A673 (cell line): ENCODE results near the gene CSTF3. TPM values are rescaled to one million over a fixed set of nuclear protein-coding genes. Genes with fewer than 3 reads are reported as not detected.

Source experiments
- BruUV-seq: library from RNA; stranded (reverse); fragments of 400-500 nt; replicated peaks from 2 replicates; lab custom pipeline; 2021; lab: Mats Ljungman, UMichigan
- CTCF ChIA-PET: fragments of 300-600 bp; sonication (Branson Sonifier 250); formaldehyde crosslinking; loops from one replicate; lab custom pipeline; 2022; ENCODE audit warnings: antibody characterized with exemption; lab: Charles Lee
- POLR2A ChIA-PET: fragments of 300-600 bp; sonication (Branson Sonifier 250); formaldehyde crosslinking; loops from one replicate; lab custom pipeline; 2022; ENCODE audit warnings: antibody characterized with exemption; ENCODE audit not compliant: low non-redundant PET; lab: Charles Lee
- DNase-seq: peaks from one replicate; pipeline ENCODE4 v3.0.0-alpha.2; 2015; ENCODE audit warnings: low spot score
- H3K27ac ChIP-seq: fragments of 200-600 bp; sonication (generic); 2 replicates; pipeline ENCODE4 v1.5.1; 2016; ENCODE audit warnings: mixed run types, low read depth, mild to moderate bottlenecking, mixed read lengths, antibody characterized with exemption, low read length; ENCODE audit not compliant: poor library complexity, severe bottlenecking
- H3K27me3 ChIP-seq: fragments of 200-600 bp; sonication (generic); replicated peaks from 2 replicates; pipeline ENCODE4 v1.6.1; 2017; ENCODE audit warnings: mixed run types, low read depth, mild to moderate bottlenecking, mixed read lengths, antibody characterized with exemption, low read length; ENCODE audit not compliant: insufficient read depth, poor library complexity
- H3K36me3 ChIP-seq: fragments of 200-600 bp; sonication (generic); 2 replicates; pipeline ENCODE4 v1.6.1; 2016; ENCODE audit warnings: mixed run types, mild to moderate bottlenecking, mixed read lengths, antibody characterized with exemption, low read length; ENCODE audit not compliant: insufficient read depth, poor library complexity, severe bottlenecking
- H3K4me1 ChIP-seq: fragments of 200-600 bp; sonication (generic); 2 replicates; pipeline ENCODE4 v1.6.1; 2017; ENCODE audit warnings: mixed run types, mild to moderate bottlenecking, mixed read lengths, antibody characterized with exemption, low read length; ENCODE audit not compliant: insufficient read depth, poor library complexity, severe bottlenecking
- H3K4me3 ChIP-seq: fragments of 200-600 bp; sonication (generic); 2 replicates; pipeline ENCODE4 v1.5.1; 2016; ENCODE audit warnings: low read depth, mixed run types, mild to moderate bottlenecking, mixed read lengths, low read length; ENCODE audit not compliant: poor library complexity, severe bottlenecking
- H3K9me3 ChIP-seq: fragments of 200-600 bp; sonication (generic); 2 replicates; pipeline ENCODE4 v1.6.1; 2016; ENCODE audit warnings: mixed run types, low read depth, mild to moderate bottlenecking, mixed read lengths, antibody characterized with exemption, low read length; ENCODE audit not compliant: poor library complexity, severe bottlenecking
- EZH2 ChIP-seq: fragments of 200-600 bp; sonication (generic); IDR thresholded peaks from 2 replicates; pipeline ENCODE4 v1.6.1; 2017; ENCODE audit warnings: borderline replicate concordance, low read depth, mild to moderate bottlenecking, mixed read lengths, antibody characterized with exemption, low read length; ENCODE audit not compliant: poor library complexity, severe bottlenecking
- intact Hi-C: fragments of 100-400 bp; cut with micrococcal nuclease; formaldehyde crosslinking; loops from one replicate; pipeline ENCODE4 v1.10.0; 2022; ENCODE audit not compliant: unreplicated experiment
- total RNA-seq: library from RNA; stranded (reverse); gene quantifications from 2 replicates; pipeline ENCODE4 v1.2.3, GENCODE V29; 2021
- TF ChIP-seq, protein P1 (sequence below): fragments of 300-800, 200-600 bp; sonication (generic); conservative IDR thresholded peaks from 2 replicates; pipeline ENCODE4 v1.5.1; 2017; ENCODE audit warnings: low read depth, mild to moderate bottlenecking, antibody characterized with exemption, low read length, moderate library complexity, mixed read lengths

The CSTF3 gene
- total RNA-seq, 1 experiment from 2014 or later: 121 TPM

DNA sequence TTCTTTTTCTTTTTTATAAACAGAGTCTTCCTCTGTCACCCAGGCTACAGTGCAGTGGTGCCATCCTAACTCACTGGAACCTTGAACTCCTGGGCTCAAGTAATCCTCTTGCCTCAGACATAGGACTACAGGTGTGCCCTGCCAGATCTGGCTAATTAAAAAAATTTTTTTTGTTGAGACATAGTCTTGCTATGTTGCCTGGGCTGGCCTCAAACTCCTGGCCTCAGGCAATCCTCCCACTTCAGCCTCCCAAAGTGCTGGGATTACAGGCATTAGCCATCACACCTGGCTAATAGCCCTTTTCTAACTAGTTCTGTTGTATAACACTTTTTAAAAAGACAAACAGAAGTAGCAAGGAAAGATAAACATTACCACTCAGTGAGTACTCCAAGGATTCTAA is 57.4 kb downstream of the CSTF3 start:
- Histone ChIP-seq H3K4me1 (no peaks in the 10 kb centered on the region), H3K27me3 (no peaks in the 10 kb centered on the region), H3K9me3 (no peaks in the 10 kb centered on the region), H3K4me3 (no peak overlapping the region), H3K27ac (no peak overlapping the region), H3K36me3 (peaks cover 34% of the 10 kb centered on the region)
- no peak for TF ChIP-seq EZH2
- TF ChIP-seq, protein P1, sequence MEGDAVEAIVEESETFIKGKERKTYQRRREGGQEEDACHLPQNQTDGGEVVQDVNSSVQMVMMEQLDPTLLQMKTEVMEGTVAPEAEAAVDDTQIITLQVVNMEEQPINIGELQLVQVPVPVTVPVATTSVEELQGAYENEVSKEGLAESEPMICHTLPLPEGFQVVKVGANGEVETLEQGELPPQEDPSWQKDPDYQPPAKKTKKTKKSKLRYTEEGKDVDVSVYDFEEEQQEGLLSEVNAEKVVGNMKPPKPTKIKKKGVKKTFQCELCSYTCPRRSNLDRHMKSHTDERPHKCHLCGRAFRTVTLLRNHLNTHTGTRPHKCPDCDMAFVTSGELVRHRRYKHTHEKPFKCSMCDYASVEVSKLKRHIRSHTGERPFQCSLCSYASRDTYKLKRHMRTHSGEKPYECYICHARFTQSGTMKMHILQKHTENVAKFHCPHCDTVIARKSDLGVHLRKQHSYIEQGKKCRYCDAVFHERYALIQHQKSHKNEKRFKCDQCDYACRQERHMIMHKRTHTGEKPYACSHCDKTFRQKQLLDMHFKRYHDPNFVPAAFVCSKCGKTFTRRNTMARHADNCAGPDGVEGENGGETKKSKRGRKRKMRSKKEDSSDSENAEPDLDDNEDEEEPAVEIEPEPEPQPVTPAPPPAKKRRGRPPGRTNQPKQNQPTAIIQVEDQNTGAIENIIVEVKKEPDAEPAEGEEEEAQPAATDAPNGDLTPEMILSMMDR: no peak
- intact Hi-C loops: no loop called here
- BruUV-seq: no TSS peak
- ChIA-PET POLR2A (interaction anchor here (0.6 kb wide), 1 partner anchor 71 kb away, joined by 5 read pairs; no protein-coding TSS in a partner anchor), CTCF (no interaction called here)
- no peak for DNase-seq

DNA sequence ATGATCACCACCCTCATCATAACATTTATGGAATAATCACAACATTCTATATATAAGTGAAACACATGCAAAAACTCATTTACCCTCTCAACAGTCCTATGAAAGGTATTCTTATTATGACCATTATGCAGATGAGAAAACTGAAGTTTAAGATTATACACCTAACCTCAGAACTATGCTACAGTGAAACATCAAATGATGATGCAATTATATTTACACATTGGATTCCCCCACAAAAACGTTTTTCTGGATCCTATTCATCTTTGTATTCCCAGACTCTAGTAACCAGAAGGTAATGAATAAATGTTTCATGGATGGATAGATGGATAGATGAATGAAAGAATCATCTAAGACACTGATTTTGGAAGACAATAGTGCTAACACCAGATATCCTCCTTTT is 67.1 kb downstream of the CSTF3 start:
- H3K36me3 ChIP-seq: peaks cover 45% of the 10 kb centered on the region

DNA sequence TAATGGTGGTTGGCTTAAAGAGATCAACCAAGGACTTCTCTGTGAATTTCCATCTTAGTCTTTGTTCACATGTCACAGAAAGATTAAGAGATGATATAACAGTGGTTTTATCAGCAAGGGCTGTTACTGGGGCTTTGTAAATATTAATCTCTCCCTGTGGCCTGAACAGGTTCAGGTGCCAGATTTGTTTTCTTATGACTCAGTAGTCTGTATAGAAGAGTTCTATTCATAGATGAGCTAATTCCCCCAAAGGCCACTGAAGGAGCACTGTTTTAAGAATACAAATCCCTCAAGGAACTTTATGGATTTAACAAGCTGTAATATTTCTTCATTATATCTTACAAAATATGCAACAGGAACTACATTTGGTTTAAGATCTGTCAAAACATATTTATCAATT is 71.5 kb downstream of the CSTF3 start:
- H3K4me3 ChIP-seq: no peak overlapping the region
- no peak overlapping the region for H3K27ac ChIP-seq
- no TSS peak for BruUV-seq
- ChIA-PET CTCF (no interaction called here), POLR2A (no interaction called here)
- no peak for DNase-seq
- intact Hi-C loops: no loop called here
- H3K4me1 ChIP-seq: peaks cover 12% of the 10 kb centered on the region
- H3K9me3 ChIP-seq: no peaks in the 10 kb centered on the region
- H3K27me3 ChIP-seq: no peaks in the 10 kb centered on the region
- peaks cover 22% of the 10 kb centered on the region for H3K36me3 ChIP-seq
- TF ChIP-seq EZH2: no peak
- TF ChIP-seq, protein P1: no peak

More for the DNA sequence above, 67.1 kb downstream of the CSTF3 start:
- CTCF ChIA-PET: no interaction called here
- no peak for TF ChIP-seq EZH2
- TF ChIP-seq, protein P1: no peak
- POLR2A ChIA-PET: no interaction called here
- BruUV-seq: no TSS peak
- Histone ChIP-seq H3K27ac (no peak overlapping the region), H3K27me3 (no peaks in the 10 kb centered on the region), H3K4me1 (no peaks in the 10 kb centered on the region), H3K9me3 (no peaks in the 10 kb centered on the region), H3K4me3 (no peak overlapping the region)
- intact Hi-C loops: no loop called here
- no peak for DNase-seq
